Stomach (tissue), 9 donors: ENCODE results near the gene BOD1L1. TPM values are rescaled to one million over a fixed set of nuclear protein-coding genes. Genes with fewer than 3 reads are reported as not detected.
A peak's percentile ranks its signal among the peaks of the same experiment; 100 is the strongest.

Experiments used
- DNase-seq, 2 donors: peaks; one replicate each; pipeline versions ENCODE4 v3.0.0 to v3.0.0-alpha.2; 2013 to 2019
- H3K27ac ChIP-seq, 5 donors: fragments of 200-600 bp in 4 of 5; sonication (generic) in 4 of 5; one replicate each; pipeline ENCODE4 v1.5.1; 2013 to 2019; ENCODE audit warnings: mild to moderate bottlenecking in 1 of 5, moderate library complexity in 1 of 5
- H3K27me3 ChIP-seq, 3 donors: fragments of 200-600 bp; sonication (generic); one replicate each; pipeline ENCODE4 v1.5.1; 2017 to 2019; ENCODE audit warnings: mixed run types in 1 of 3
- H3K36me3 ChIP-seq, 4 donors: fragments of 200-600 bp; sonication (generic); 1 replicate in 3 of 4; 2 replicates in 1 of 4; pipeline ENCODE4 v1.5.1; 2016 to 2019
- H3K4me1 ChIP-seq, 4 donors: fragments of 200-600 bp; sonication (generic); one replicate each; pipeline ENCODE4 v1.5.1; 2016 to 2019
- H3K4me3 ChIP-seq, 4 donors: fragments of 200-600 bp; sonication (generic) in 3 of 4; one replicate each; pipeline ENCODE4 v1.5.1; 2016 to 2019; ENCODE audit warnings: mild to moderate bottlenecking in 1 of 4
- H3K9me3 ChIP-seq, 4 donors: fragments of 200-600 bp; sonication (generic); one replicate each; pipeline ENCODE4 v1.5.1; 2016 to 2019
- CTCF ChIP-seq, 7 experiments: fragments of 450-650 bp in 4 of 7; fragments of 200-600 bp in 3 of 7; sonication (generic) in 3 of 7; IDR thresholded peaks; one replicate each; pipeline ENCODE4 v1.5.1; 2016 to 2019; ENCODE audit warnings: antibody characterized with exemption in 7 of 7, control low read depth in 2 of 7, mild to moderate bottlenecking in 1 of 7
- EP300 ChIP-seq: sonication (generic); formaldehyde crosslinking; IDR thresholded peaks from one replicate; pipeline ENCODE4 v1.6.1; 2017; ENCODE audit warnings: antibody characterized with exemption
- POLR2A ChIP-seq, 4 donors: fragments of 450-650 bp; IDR thresholded peaks; one replicate each; pipeline ENCODE4 v1.6.1; 2016; ENCODE audit warnings: antibody characterized with exemption in 4 of 4, control low read depth in 2 of 4, mild to moderate bottlenecking in 1 of 4, moderate library complexity in 1 of 4
- POLR2AphosphoS5 ChIP-seq, 3 donors: sonication (generic); formaldehyde crosslinking; IDR thresholded peaks; one replicate each; pipeline ENCODE4 v1.6.1; 2016; ENCODE audit warnings: antibody characterized with exemption in 3 of 3
- WGBS, 5 donors: extraction: QIAGEN DNeasy Blood & Tissue Kit in 3 of 5; methylation state at CpG; one replicate each; pipeline versions ENCODE4 v1.1.5 to v1.1.7; 2013 to 2018; 5-methylcytosine and 5-hydroxymethylcytosine counted together
- intact Hi-C: fragments of 100-400 bp; cut with DNase I; formaldehyde crosslinking; loops from one replicate; pipeline ENCODE4 v1.15.1; 2023; ENCODE audit warnings: low total_unique reads
- polyA plus RNA-seq, 3 donors: library from polyadenylated mRNA; stranded (reverse); fragments of 200-250 nt; gene quantifications; one replicate each; pipeline ENCODE4 v1.2.3, GENCODE V29; 2013
- total RNA-seq, 5 donors: library from RNA; depleted of rRNA; stranded (reverse); fragments of >200 nt; gene quantifications; one replicate each; pipeline versions ENCODE4 v1.1.0 to v1.2.3, GENCODE V29; 2014 to 2016
- donor health status: healthy with polysubstance abuse.
- donor health status: Bipolar disorder and iron deficiency.
- donor health status: healthy.

The BOD1L1 gene
- total and polyA plus RNA-seq, 8 donors, result 8.2 to 61.7 (median 33.4) TPM

- H3K4me1 ChIP-seq, result peaks cover 0 to 15% (median 3%) of the 10 kb centered on the region in 4 donors
- H3K27me3 ChIP-seq, result no peaks in the 10 kb centered on the region
- H3K4me3 ChIP-seq, result no peak overlapping the region
- H3K27ac ChIP-seq, result no peak overlapping the region
- no peaks in the 10 kb centered on the region for H3K36me3 ChIP-seq
- DNase-seq, result peak in 1 of 2 donors; percentile 28
- WGBS, 5 donors, result 14 to 38% (median 26%) methylated on average over 2 of the region's 2 CpGs
- intact Hi-C loops, result no loop called here
- TF ChIP-seq POLR2A (IDR thresholded peaks at IDR 0.05), result no peak
- TF ChIP-seq POLR2AphosphoS5 (IDR thresholded peaks at IDR 0.05), result no peak
- TF ChIP-seq EP300, result no peak
- no peak for TF ChIP-seq CTCF (IDR thresholded peaks at IDR 0.05)
- H3K9me3 ChIP-seq, result no peaks in the 10 kb centered on the region
Observed at GRCh38 chr4:13642170-13642950, 14.8 kb upstream of the BOD1L1 start.

DNA sequence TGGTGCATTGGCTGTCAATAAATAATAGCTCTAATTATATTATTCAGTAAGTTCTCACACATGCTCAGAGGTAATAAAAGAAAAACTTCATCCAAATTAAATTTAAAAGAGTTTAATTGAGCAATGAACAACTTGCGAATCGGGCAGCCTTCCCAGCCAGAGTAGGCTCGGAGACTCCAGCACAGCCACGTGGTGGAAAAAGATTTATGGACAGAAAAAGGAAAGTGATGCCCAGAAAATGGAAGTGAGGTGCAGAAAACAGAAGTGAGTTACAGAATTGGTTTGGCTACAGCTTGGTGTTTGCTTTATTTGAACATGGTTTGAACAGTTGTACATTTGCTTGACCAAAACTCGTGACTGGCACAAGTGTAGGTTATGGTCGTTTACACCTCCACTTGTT, 13.6 kb upstream of the BOD1L1 start:
- intact Hi-C loops, result no loop called here
- Histone ChIP-seq H3K27me3 (no peaks in the 10 kb centered on the region), H3K27ac (no peak overlapping the region), H3K36me3 (no peaks in the 10 kb centered on the region), H3K9me3 (no peaks in the 10 kb centered on the region), H3K4me3 (no peak overlapping the region), H3K4me1 (peaks cover 0 to 15% (median 3%) of the 10 kb centered on the region in 4 donors)
- WGBS, 5 donors, result 46 to 64% (median 61%) methylated on average over 6 of the region's 6 CpGs
- DNase-seq, result no peak
- TF ChIP-seq POLR2A (IDR thresholded peaks at IDR 0.05), result no peak
- no peak for TF ChIP-seq POLR2AphosphoS5 (IDR thresholded peaks at IDR 0.05)
- TF ChIP-seq CTCF (IDR thresholded peaks at IDR 0.05), result no peak
- no peak for TF ChIP-seq EP300

- H3K27ac ChIP-seq, result no peak overlapping the region
- DNase-seq, result no peak
Observed at GRCh38 chr4:13640149-13640940, 12.8 kb upstream of the BOD1L1 start.

More at GRCh38 chr4:13640149-13640940, 12.8 kb upstream of the BOD1L1 start:
- 31 to 41% (median 37%) methylated on average over 8 of the region's 8 CpGs for WGBS, 5 donors
- TF ChIP-seq EP300 (no peak), POLR2A (IDR thresholded peaks at IDR 0.05) (no peak), CTCF (IDR thresholded peaks at IDR 0.05) (no peak), POLR2AphosphoS5 (IDR thresholded peaks at IDR 0.05) (no peak)
- Histone ChIP-seq H3K9me3 (no peaks in the 10 kb centered on the region), H3K4me3 (no peak overlapping the region), H3K36me3 (no peaks in the 10 kb centered on the region), H3K4me1 (peaks cover 0 to 15% (median 3%) of the 10 kb centered on the region in 4 donors), H3K27me3 (no peaks in the 10 kb centered on the region)
- intact Hi-C loops, result no loop called here
